GM12878 (cell line): ENCODE results near the gene TNFRSF9.

ENCODE experiments used
- CHD2 ChIP-seq: IDR thresholded peaks from 2 replicates; pipeline ENCODE4 v1.6.1; 2011; ENCODE audit warnings: low read depth, low read length, improper control_type of control experiment, borderline replicate concordance
- FOS ChIP-seq: IDR thresholded peaks from 3 replicates; pipeline ENCODE4 v1.6.1; 2011; ENCODE audit warnings: borderline replicate concordance; ENCODE audit not compliant: insufficient read length; ENCODE audit errors: extremely low read depth
- JUNB ChIP-seq: IDR thresholded peaks from 2 replicates; pipeline ENCODE4 v1.6.1; 2016; ENCODE audit warnings: antibody characterized with exemption, mild to moderate bottlenecking
- MXI1 ChIP-seq: fragments of 150-350 bp; IDR thresholded peaks from 2 replicates; pipeline ENCODE4 v1.6.1; 2011; ENCODE audit warnings: low read depth, mild to moderate bottlenecking, inconsistent platforms, low read length, improper control_type of control experiment
- NFYB ChIP-seq: IDR thresholded peaks from 2 replicates; pipeline ENCODE4 v1.6.1; 2011; ENCODE audit warnings: low read depth, mild to moderate bottlenecking, low read length, improper control_type of control experiment, moderate library complexity; ENCODE audit not compliant: insufficient read depth
- PAX5 ChIP-seq: IDR thresholded peaks from 2 replicates; pipeline ENCODE4 v1.6.1; 2011; ENCODE audit warnings: low read depth, low read length, borderline replicate concordance
- REST ChIP-seq: IDR thresholded peaks from 2 replicates; pipeline ENCODE4 v1.6.1; 2012; ENCODE audit warnings: mild to moderate bottlenecking, low read depth, low read length
- SMC3 ChIP-seq: IDR thresholded peaks from 2 replicates; pipeline ENCODE4 v1.6.1; 2011; ENCODE audit warnings: low read length, improper control_type of control experiment, borderline replicate concordance
- TCF7 ChIP-seq: IDR thresholded peaks from 2 replicates; pipeline ENCODE4 v1.6.1; 2014; ENCODE audit warnings: antibody characterized with exemption, borderline replicate concordance
- ZBTB33 ChIP-seq: fragments of 450-650 bp; IDR thresholded peaks from 2 replicates; pipeline ENCODE4 v1.6.1; 2017; ENCODE audit warnings: mild to moderate bottlenecking
- TF ChIP-seq, protein P1 (sequence below), 3 experiments: IDR thresholded peaks in 2 of 3; conservative IDR thresholded peaks in 1 of 3; 2 replicates each; pipeline ENCODE4 v1.5.1; 2011; ENCODE audit warnings: low read depth in 3 of 3, low read length in 3 of 3, mild to moderate bottlenecking in 3 of 3, control low read depth in 2 of 3, moderate library complexity in 2 of 3, inconsistent platforms in 1 of 3, mixed read lengths in 1 of 3; ENCODE audit not compliant: control insufficient read depth in 2 of 3, insufficient read depth in 1 of 3; ENCODE audit errors: extremely low read depth in 1 of 3

DNA sequence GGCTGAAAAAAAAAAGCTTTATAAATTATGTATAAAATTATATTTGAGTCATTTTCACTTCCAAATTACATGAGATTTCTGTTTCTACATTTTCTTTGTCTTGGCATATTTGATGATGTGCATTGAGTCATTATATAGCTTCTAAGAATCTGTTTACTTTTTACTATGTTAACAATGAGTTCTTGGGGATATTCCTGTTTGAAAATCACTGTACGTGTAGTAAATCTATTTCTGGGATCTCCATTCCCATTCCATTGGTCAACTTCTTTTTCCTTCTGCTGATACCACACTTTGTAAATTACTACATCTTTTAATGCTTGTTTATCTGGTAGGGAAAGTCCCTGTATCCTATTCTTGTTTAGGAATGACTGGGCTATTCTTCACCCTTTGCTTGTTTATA is 43.6 kb downstream of the TNFRSF9 start:
- TF ChIP-seq REST (no peak), JUNB (no peak), TCF7 (no peak), ZBTB33 (no peak), PAX5 (no peak), FOS (no peak), SMC3 (no peak), CHD2 (no peak), NFYB (no peak), MXI1 (no peak)
- TF ChIP-seq, protein P1, sequence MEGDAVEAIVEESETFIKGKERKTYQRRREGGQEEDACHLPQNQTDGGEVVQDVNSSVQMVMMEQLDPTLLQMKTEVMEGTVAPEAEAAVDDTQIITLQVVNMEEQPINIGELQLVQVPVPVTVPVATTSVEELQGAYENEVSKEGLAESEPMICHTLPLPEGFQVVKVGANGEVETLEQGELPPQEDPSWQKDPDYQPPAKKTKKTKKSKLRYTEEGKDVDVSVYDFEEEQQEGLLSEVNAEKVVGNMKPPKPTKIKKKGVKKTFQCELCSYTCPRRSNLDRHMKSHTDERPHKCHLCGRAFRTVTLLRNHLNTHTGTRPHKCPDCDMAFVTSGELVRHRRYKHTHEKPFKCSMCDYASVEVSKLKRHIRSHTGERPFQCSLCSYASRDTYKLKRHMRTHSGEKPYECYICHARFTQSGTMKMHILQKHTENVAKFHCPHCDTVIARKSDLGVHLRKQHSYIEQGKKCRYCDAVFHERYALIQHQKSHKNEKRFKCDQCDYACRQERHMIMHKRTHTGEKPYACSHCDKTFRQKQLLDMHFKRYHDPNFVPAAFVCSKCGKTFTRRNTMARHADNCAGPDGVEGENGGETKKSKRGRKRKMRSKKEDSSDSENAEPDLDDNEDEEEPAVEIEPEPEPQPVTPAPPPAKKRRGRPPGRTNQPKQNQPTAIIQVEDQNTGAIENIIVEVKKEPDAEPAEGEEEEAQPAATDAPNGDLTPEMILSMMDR (IDR thresholded peaks at IDR 0.05 in 2 of 3, conservative IDR thresholded peaks at IDR 0.05 in 1 of 3; ENCODE audit: control insufficient read depth in 2 of 3, extremely low read depth in 1 of 3, insufficient read depth in 1 of 3, low read depth in 3 of 3, low read length in 3 of 3): no peak
